Measurements from ENCODE around the gene IFT20. TPM values are rescaled to one million over a fixed set of nuclear protein-coding genes. Genes with fewer than 3 reads are reported as not detected.

Gene IFT20
- total RNA-seq, result 49.3 and 64.5 TPM in 2 replicates

GRCh38 chr17:28335201-28335958, at the start of gene IFT20, which contains the start of gene TNFAIP1:
TSS of gene IFT20 (minus strand) at chr17:28335472. CDS start at chr17:28331985, 3,487 bp downstream.
TSS of gene TNFAIP1 (plus strand) at chr17:28335761. CDS start at chr17:28339522, 3,761 bp downstream.

GRCh38 chr17:28371245-28372202, 36.3 kb upstream of the IFT20 start, which contains the start of gene SARM1:
TSS of gene SARM1 (plus strand) at chr17:28371694. CDS start at chr17:28372033, 339 bp downstream.

GRCh38 chr17:28370035-28370743, 34.9 kb upstream of the IFT20 start, which contains the start of gene VTN:
TSS of gene VTN (minus strand) at chr17:28370307. CDS start at chr17:28370203, 104 bp downstream.

GRCh38 chr17:28364665-28365363, 29.5 kb upstream of the IFT20 start, which contains the start of gene SEBOX:
TSS of gene SEBOX (minus strand) at chr17:28365199. CDS start at chr17:28365151, 48 bp downstream.

GRCh38 chr17:28357061-28357900, 22.0 kb upstream of the IFT20 start, which contains the start of gene POLDIP2:
TSS of gene POLDIP2 (minus strand) at chr17:28357527. CDS start at chr17:28357448, 79 bp downstream.

GRCh38 chr17:28318759-28319597, 16.3 kb downstream of the IFT20 start, which contains the start of gene TMEM97:
TSS of gene TMEM97 (plus strand) at chr17:28319200. CDS start at chr17:28319240, 40 bp downstream.

Other genes with a start within 250 kb of the IFT20 start
- gene TMEM97, start 16.3 kb downstream of the IFT20 start, total RNA-seq, result 42.7 and 48.0 TPM in 2 replicates
- 30.6 and 32.4 TPM in 2 replicates for gene TNFAIP1, start 289 bp upstream of the IFT20 start, total RNA-seq
- gene POLDIP2, start 22.1 kb upstream of the IFT20 start, total RNA-seq, result 147 and 150 TPM in 2 replicates
- gene SEBOX, start 29.7 kb upstream of the IFT20 start, total RNA-seq, result not detected in 2 replicates
- 0.29 and 1.4 TPM in 2 replicates for gene VTN, start 34.8 kb upstream of the IFT20 start, total RNA-seq
- 4.6 and 5.8 TPM in 2 replicates for gene SARM1, start 36.2 kb upstream of the IFT20 start, total RNA-seq
- gene SLC46A1, start 70.7 kb upstream of the IFT20 start, total RNA-seq, result 4.0 and 4.1 TPM in 2 replicates
- not detected in 2 replicates for gene SLC13A2, start 138.2 kb upstream of the IFT20 start, total RNA-seq
- not detected in 2 replicates for gene FOXN1, start 170.9 kb upstream of the IFT20 start, total RNA-seq
- gene UNC119, start 217.2 kb upstream of the IFT20 start, total RNA-seq, result 31.1 and 37.2 TPM in 2 replicates
- gene PIGS, start 236.1 kb upstream of the IFT20 start, total RNA-seq, result 57.8 and 64.9 TPM in 2 replicates
- 102 and 110 TPM in 2 replicates for gene ALDOC, start 241.4 kb upstream of the IFT20 start, total RNA-seq

Measured in myometrial cell (primary cell).